Smooth muscle cell (in vitro differentiated cells): ENCODE results near the gene PMM1. TPM values are rescaled to one million over a fixed set of nuclear protein-coding genes. Genes with fewer than 3 reads are reported as not detected.

Source experiments
- DNase-seq: peaks from one replicate; lab custom pipeline; 2025; ENCODE audit not compliant: unreplicated experiment; lab: John Stamatoyannopoulos, UW
- H2AFZ ChIP-seq: fragments of 200-600 bp; sonication (generic); 2 replicates; pipeline ENCODE4 v1.6.0; 2016; ENCODE audit warnings: antibody characterized with exemption, low read depth, mild to moderate bottlenecking
- H3F3A ChIP-seq: fragments of 200-600 bp; sonication (generic); 2 replicates; pipeline ENCODE4 v1.6.0; 2017; ENCODE audit warnings: antibody characterized with exemption, low read depth
- H3K27ac ChIP-seq: fragments of 200-600 bp; sonication (generic); 2 replicates; pipeline ENCODE4 v1.5.1; 2016; ENCODE audit warnings: low read depth, mild to moderate bottlenecking
- H3K27me3 ChIP-seq: fragments of 200-600 bp; sonication (generic); 2 replicates; pipeline ENCODE4 v1.6.1; 2016; ENCODE audit warnings: low read depth, mild to moderate bottlenecking
- H3K36me3 ChIP-seq: fragments of 200-600 bp; sonication (generic); 2 replicates; pipeline ENCODE4 v1.5.1; 2016; ENCODE audit warnings: low read depth
- H3K4me1 ChIP-seq: fragments of 200-600 bp; sonication (generic); 2 replicates; pipeline ENCODE4 v1.5.1; 2016; ENCODE audit warnings: low read depth
- H3K4me2 ChIP-seq: fragments of 200-600 bp; sonication (generic); 2 replicates; pipeline ENCODE4 v1.6.0; 2016; ENCODE audit warnings: mild to moderate bottlenecking
- H3K4me3 ChIP-seq: fragments of 200-600 bp; sonication (generic); 2 replicates; pipeline ENCODE4 v1.5.1; 2016; ENCODE audit warnings: mild to moderate bottlenecking
- H3K79me2 ChIP-seq: fragments of 200-600 bp; sonication (generic); 2 replicates; pipeline ENCODE4 v1.6.0; 2016; ENCODE audit warnings: low read depth, mild to moderate bottlenecking
- H3K9ac ChIP-seq: fragments of 200-600 bp; sonication (generic); 2 replicates; pipeline ENCODE4 v1.6.0; 2016; ENCODE audit warnings: low read depth
- H3K9me3 ChIP-seq: fragments of 200-600 bp; sonication (generic); replicated peaks from 2 replicates; pipeline ENCODE4 v1.5.1; 2016; ENCODE audit warnings: low read depth
- H4K20me1 ChIP-seq: fragments of 200-600 bp; sonication (generic); 2 replicates; pipeline ENCODE4 v1.6.0; 2016; ENCODE audit warnings: low read depth
- CTCF ChIP-seq: fragments of 200-600 bp; sonication (generic); IDR thresholded peaks from 2 replicates; pipeline ENCODE4 v1.5.1; 2017; ENCODE audit warnings: borderline replicate concordance, mild to moderate bottlenecking, antibody characterized with exemption; ENCODE audit not compliant: insufficient read depth, poor library complexity, severe bottlenecking
- WGBS: methylation state at CpG from one replicate; pipeline ENCODE4 v1.1.7; 2016; ENCODE audit warnings: low lambda C conversion rate; 5-methylcytosine and 5-hydroxymethylcytosine counted together
- polyA plus RNA-seq: library from polyadenylated mRNA; unstranded; fragments of >200 nt; fragmentation: Nextera tagmentation; extraction: Ambion mirVana; gene quantifications from 2 replicates; pipeline ENCODE4 v1.2.1, GENCODE V29; 2016
- total RNA-seq: library from RNA; depleted of rRNA; stranded (reverse); fragments of >200 nt; gene quantifications from 2 replicates; pipeline ENCODE4 v1.2.3, GENCODE V29; 2014

PMM1 gene
- total and polyA plus RNA-seq, 2 experiments from 2014 or later, result 19.5 to 71.9 TPM

DNA sequence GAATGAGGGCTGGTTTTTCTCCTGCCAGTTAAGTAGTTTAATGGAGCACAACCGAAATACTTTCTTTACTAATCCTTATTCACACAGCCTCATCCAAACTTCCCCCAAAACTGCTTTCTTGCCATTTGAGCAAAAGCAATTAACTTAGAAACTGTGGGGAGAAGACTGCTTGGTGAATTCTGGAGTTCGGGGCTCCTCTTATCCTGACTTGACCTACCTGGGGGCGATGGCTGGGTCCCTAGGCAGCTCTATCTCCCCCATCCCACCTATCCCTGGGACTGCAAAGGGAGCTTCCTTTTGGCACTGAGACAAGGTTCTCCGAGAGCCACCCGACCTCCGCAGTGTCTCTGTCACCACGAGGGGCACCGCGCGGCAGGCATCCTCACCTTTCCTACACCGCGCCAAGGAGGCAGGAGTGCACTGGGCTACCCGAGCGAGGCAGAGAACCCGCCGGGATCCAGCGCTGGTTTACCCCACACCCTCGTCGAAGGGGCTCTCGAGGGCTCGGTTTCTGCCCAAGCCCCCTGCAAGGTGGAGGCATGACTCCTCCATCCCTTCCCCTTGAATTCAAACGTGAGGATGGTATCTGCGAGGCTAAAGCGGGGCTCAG lies 30.4 kb upstream of the PMM1 start:
- Histone ChIP-seq H3K36me3 (no peaks in the 10 kb centered on the region), H3K9me3 (no peaks in the 10 kb centered on the region), H3K4me3 (peak overlapping the region; percentile 92), H3K9ac (peak overlapping the region; percentile 89), H3K27me3 (no peaks in the 10 kb centered on the region), H2AFZ (peak overlapping the region; percentile 85), H3K4me1 (peaks cover 16% of the 10 kb centered on the region), H3K4me2 (peak overlapping the region; percentile 99), H3F3A (no peaks in the 10 kb centered on the region), H4K20me1 (peaks cover 43% of the 10 kb centered on the region), H3K27ac (peak overlapping the region; percentile 87), H3K79me2 (peaks cover 81% of the 10 kb centered on the region)
- 3% methylated on average over 24 of the region's 24 CpGs for WGBS
- TF ChIP-seq CTCF, result no peak
- DNase-seq, result no peak

DNA sequence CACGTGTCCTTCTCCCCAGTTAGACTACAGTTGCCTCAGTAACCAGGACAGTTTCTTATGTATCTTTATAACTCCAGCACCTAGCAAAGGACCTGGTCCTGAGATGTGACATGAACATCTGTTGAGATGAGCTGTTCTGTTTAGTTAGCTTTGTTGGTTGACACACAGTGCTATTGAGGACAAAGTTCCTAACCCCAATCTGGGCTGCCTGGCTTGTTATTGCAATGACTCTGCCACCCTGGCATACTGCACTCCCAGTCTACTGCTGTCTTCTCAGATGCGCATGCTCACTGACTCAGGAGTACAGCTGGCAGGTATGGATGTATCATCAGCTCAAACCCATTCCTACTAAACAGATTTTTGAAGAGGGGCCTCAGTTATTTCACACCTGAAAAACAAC lies 23.8 kb upstream of the PMM1 start:
- Histone ChIP-seq H3K4me1 (no peaks in the 10 kb centered on the region), H3K4me3 (no peak overlapping the region), H2AFZ (no peak overlapping the region), H3K4me2 (no peak overlapping the region), H3K9me3 (no peaks in the 10 kb centered on the region), H3K36me3 (no peaks in the 10 kb centered on the region), H3F3A (no peaks in the 10 kb centered on the region), H3K27ac (no peak overlapping the region), H4K20me1 (peaks cover 35% of the 10 kb centered on the region), H3K79me2 (peaks cover 40% of the 10 kb centered on the region), H3K9ac (no peak overlapping the region), H3K27me3 (no peaks in the 10 kb centered on the region)
- WGBS, result 100% methylated on average over 2 of the region's 2 CpGs
- DNase-seq, result no peak
- no peak for TF ChIP-seq CTCF

- H3K79me2 ChIP-seq, result peaks cover 33% of the 10 kb centered on the region
- WGBS, result 94% methylated on average over 6 of the region's 6 CpGs
These were observed 23.1 kb upstream of the PMM1 start for GRCh38 chr22:41612603-41613306.

More at GRCh38 chr22:41612603-41613306, 23.1 kb upstream of the PMM1 start:
- Histone ChIP-seq H3K27ac (no peak overlapping the region), H3K4me1 (no peaks in the 10 kb centered on the region), H3K27me3 (no peaks in the 10 kb centered on the region), H3K4me3 (no peak overlapping the region), H4K20me1 (peaks cover 41% of the 10 kb centered on the region), H3K36me3 (no peaks in the 10 kb centered on the region), H2AFZ (no peak overlapping the region), H3K9ac (no peak overlapping the region), H3F3A (no peaks in the 10 kb centered on the region), H3K9me3 (no peaks in the 10 kb centered on the region), H3K4me2 (no peak overlapping the region)
- TF ChIP-seq CTCF, result no peak
- no peak for DNase-seq
